Fibroblast of gingiva (primary cell): Measurements from ENCODE around the gene SLC28A1.
"Not testable (repeated sequence)": the region's sequence is repeated elsewhere in the genome, so short reads cannot be mapped to it uniquely, and the experiment has no call there.

Source experiments
- DNase-seq: peaks from one replicate; pipeline ENCODE4 v3.0.0-alpha.2; 2011; ENCODE audit warnings: low read depth

The SLC28A1 gene

DNA sequence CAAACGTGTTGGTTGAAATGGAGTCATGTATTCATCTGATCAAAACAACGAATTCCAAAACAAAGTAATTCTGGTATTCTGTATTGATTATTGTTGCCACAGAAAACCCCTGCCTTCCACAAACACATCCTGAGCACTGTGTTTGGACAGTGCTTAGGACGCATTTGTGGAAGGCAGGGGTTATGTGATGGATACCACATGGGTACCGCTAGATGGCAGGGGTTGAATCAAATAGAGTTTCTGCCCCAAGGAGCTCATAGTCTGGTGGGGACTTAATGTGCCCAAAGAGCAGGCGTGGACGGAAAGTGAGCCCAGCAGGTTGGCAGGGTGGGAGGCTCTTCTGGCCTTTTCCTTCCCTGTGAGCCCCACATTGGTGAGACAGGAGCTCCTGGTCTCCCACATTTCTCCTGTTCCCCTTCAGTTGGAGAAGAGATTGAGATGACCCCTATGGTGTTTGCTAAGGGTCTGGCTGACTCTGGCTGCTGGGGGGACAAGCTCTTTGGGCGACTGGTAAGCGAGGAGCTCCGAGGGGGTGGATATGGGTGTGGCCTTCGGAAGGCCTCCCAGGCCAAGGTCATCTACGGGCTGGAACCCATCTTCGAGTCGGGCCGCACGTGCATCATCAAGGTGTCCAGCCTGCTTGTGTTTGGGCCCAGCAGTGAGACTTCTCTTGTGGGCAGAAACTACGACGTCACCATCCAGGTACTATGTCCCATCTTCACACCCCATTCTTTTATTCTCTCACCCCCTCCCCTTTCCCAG, 22.1 kb upstream of the SLC28A1 start:
- no peak for DNase-seq

GRCh38 chr15:84863565-84864443, 20.7 kb upstream of the SLC28A1 start:
- no peak for DNase-seq

- DNase-seq: no peak
Measured at GRCh38 chr15:84864444-84864795, 20.0 kb upstream of the SLC28A1 start.

GRCh38 chr15:84865074-84865569, 19.3 kb upstream of the SLC28A1 start:
- DNase-seq: no peak

GRCh38 chr15:84868037-84868880, 16.2 kb upstream of the SLC28A1 start:
- DNase-seq: no peak

DNA sequence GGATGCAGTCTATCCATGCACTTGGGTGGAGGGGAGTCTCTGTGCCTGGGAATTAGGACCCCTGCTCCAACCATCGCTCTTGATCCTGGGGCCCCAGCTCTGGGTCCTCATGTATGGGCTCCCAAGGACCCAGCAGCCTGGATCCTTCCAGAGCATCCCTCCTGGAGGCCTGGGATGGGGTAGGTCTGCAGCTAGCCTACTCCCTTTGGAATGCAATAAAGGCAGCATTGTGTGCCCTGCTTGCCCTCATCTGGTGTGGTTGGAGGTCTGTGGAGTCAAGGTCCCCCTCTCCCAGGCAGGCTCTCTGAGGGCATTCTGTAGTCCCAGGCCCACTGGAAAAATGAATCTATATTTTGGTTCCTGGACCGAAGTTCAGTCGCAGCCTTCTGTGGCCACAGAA, 15.0 kb upstream of the SLC28A1 start:
- no peak for DNase-seq

DNA sequence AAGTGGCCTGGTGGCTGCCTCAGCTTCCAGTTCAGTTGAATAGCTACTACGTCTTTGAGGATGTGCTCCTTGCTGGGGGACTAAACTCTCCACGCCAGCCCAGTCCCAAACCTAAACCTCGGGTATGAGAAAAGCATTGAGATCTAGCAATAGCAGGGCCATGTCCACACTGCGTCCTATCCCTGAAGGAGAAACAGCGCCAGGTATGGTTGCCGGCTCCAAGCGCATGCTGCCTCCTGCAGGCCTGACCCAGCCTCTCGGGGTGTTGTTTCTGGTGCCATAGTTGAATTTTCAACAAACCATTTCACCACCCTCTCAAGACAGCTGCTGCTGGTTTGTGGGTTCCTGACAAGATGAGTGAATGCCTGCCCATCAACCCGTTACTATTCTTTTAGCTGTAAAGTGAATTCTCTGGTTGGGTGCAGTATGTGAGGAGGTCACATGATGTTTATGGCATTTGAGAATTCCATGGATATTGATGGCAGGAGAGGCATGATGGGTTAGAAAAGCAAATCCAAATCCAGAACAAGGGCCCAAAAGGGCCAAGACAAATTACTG, 13.0 kb upstream of the SLC28A1 start:
- no peak for DNase-seq

DNA sequence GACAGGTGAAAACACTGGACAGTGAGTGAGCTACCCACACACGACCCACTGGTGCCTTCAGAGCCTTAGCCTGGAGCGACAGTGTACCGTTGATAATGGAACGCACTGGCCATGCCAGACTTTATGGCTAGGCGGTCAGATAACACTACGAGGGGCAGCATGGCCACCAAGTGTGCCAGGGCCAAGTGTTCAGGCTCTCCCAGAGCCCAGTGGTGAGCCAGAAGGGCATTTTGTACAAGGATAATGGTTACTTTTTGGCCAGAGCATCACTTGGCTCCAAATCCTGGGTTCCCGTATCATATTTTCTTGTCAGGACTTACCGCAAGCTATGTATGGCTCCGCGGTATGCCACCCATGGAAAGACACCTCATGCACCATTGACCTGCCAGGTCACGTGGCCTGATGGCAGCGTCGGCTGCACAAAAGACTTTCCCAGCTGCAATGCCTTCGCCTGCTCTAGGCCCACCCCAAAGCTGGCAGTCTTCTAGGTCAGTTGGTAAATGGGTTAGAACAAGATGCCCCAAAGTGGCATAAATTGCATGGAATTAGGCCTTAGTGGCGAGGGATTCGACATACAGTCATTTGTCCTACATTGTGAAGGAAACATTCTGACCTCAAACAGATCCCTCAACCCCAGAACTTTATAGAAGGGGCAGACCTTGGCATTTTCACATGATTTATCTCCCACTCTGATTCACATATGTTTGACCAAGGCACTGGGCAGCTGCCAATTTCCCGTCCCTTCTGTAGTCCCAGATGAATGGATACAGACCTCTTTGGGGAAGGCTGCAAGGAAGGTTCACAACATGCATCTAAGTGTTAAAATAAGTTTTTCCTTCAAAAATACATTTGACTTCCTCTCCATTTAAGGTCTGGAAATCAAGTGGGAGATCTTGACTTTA, 12.2 kb upstream of the SLC28A1 start:
- no peak for DNase-seq

GRCh38 chr15:84873997-84874396, 10.5 kb upstream of the SLC28A1 start:
- DNase-seq: no peak

DNA sequence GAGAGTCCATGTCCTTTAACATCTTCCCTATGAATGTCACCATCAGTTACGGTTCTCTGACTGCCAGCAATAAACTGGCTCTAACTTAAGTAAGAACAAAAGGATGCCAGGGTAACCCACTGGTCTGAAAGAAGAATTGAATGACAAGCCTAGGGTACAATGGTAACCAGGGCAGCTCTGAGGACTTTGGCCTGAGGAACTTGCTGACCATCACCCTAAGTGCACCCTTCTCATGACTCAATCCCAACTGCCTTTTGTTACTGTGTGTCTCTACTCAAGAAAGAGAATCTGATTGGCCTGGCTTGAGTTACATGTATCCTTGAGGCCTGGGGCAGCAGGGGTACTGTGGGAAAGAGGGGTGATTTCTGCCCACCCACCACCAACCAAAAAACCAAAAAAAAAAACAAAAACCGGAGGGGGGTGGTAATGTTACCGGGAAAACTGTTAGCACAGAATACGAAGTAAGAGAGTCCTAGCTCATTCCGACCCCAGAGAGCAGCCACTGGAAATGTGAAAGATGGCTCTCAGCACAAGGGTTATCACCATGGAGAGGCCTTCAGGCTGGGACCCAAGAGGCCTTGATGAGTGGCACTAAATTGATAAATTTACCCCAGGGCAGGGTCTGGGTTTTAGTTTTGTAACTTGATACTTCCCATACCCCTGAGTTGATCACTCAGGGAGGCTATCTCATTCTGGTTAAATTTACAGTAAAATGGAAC, 9.3 kb upstream of the SLC28A1 start:
- DNase-seq: no peak

- DNase-seq: no peak
Measured at GRCh38 chr15:84876269-84876668, 8.2 kb upstream of the SLC28A1 start.

GRCh38 chr15:84877701-84878100, 6.8 kb upstream of the SLC28A1 start:
- DNase-seq: not testable (repeated sequence)

DNA sequence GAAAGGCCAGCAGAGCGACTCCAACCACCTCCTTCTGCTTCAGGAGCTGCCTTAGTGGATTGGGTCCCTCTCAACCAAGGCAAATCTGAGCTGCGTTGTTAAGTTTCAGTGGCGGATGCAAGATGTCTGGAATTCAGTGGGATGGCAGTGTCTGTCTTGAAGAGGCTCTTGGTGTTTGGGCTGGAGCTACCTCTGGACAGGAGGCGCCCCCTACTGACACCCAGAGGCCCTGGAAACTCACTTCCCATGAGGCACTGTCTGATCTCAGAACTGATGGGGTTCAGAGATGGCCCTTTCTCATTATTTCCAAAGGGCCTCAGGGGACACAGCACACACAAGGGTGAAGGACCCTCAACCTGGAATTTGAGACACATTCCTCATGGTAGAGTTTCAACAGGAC, 6.0 kb upstream of the SLC28A1 start:
- peak; percentile 62 for DNase-seq

GRCh38 chr15:84879088-84879780, 5.2 kb upstream of the SLC28A1 start:
- DNase-seq: no peak

DNA sequence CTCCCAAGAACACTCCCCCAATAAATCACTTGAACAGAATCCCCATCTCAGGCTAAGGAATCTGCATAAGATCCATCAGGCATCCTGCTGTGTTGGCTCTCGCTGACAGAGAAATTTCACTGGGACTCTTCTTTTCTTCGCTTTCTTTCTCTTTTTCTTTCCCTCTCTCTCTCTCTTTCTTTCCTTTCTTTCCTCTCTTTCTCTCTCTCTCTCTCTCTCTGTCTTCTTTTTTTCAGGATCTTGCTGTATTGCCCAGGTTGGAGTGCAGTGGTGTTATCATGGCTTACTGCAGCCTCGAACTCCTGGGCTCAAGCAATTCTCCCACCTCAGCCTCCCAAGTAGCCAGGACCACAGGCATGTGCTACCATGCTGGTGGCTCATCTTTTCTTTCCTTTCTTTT, 4.5 kb upstream of the SLC28A1 start:
- DNase-seq: no peak

DNA sequence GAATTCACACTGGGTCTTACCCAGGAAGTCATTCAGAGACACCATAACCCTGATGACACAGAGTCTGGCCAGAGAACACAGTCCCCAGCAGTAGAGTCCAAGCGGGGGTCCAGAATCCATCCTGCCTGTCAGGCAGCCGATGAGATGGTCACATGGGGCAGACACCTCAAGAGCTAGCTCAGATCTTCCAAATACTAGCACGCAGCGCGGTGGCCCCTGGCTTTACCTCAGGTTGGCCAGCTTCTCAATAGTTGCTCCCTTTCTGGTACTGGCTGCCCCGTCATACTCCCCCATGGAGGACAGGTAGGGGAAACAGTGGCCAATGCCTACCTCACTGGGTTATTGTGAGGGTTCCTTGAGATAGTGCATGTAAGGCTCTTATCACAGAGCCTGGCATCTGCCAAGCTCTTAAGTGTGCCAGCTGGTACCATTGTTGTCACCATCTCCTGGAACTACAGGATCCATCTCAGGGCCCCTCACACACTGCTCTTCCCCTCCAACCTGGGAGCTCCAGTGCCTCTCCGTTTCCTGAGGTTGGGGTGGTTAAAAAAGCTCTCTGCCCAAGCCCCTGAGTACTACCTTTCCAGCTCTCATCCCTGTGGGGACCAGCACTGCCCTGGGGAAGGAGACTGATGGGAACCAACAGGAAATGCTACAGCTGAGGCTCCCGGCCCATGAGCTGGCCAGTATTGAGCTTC, 3.5 kb upstream of the SLC28A1 start:
- DNase-seq: no peak

DNA sequence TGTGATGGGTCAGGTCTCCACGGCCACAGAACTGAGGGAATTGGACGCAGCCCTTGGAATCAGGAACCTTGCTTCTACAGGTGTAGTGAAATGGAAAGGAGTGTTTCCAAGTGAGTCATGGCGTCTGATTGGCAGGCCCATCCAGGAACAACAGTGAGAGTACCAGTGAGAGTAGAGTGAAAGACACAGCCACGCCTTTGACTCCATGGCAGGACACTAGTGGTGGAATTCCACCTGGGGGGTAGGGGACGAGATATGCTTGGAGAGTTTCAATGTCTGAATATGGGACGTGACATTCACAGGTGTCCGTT, 3.0 kb upstream of the SLC28A1 start:
- no peak for DNase-seq

DNA sequence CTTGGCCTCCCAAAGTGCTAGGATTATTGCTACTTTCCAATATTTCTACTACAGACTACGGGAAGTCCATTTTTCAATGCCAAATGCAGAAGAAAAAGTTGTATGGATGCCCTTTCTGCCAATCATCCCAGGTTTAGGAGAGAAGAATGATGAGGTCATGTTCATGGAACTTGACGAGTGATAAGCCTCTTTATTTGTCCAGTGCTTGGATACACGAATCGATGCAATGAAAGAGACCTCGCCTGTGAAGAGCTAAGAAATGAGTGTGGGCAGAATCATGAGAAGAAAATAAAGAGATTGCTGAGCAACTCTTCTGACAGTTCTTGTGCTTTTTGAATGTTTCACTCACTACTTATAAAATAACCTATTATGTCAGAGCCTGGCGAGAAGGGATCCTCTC, 996 bp upstream of the SLC28A1 start:
- DNase-seq: no peak

DNA sequence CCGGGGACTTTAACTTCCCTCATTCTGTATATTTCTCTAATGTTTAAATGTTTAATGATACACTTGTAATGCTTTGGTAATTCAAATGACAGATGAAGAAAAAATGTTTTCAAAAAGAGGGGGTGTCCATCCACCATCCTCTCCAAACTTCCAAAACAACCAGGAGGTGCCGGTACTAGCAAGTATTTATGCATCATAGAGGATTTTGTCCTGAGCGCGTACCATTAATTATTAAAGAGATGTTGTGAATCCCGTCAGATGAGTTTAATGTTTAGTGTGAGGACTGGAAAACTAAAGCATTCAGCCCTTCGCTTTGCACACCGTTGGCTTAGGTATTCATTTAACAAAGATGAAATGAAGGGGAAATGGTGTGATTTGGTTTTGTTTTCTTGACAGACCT, 1.3 kb downstream of the SLC28A1 start:
- DNase-seq: no peak
